RPMI8226 (cell line): ENCODE results near the gene TOMM40.
"Not testable (repeated sequence)": the region's sequence is repeated elsewhere in the genome, so short reads cannot be mapped to it uniquely, and the experiment has no call there.

Source experiments
- DNase-seq: peaks from one replicate; pipeline ENCODE4 v3.0.0-alpha.2; 2015

The TOMM40 gene

GRCh38 chr19:44891016-44891882 is at the start of gene TOMM40:
TOMM40 (plus strand) TSS chr19:44891254; CDS start chr19:44891416, 162 bp downstream.
- peak; percentile 19 for DNase-seq

GRCh38 chr19:44845286-44845611 is 45.8 kb upstream of the TOMM40 start:
- DNase-seq = no peak

- peak; percentile 91 for DNase-seq
Observed at GRCh38 chr19:44845612-44846454, 45.2 kb upstream of the TOMM40 start, which contains the start of gene NECTIN2. NECTIN2 (plus strand) TSS chr19:44846297; CDS start chr19:44846526, 229 bp downstream.

GRCh38 chr19:44846455-44847143 is 44.5 kb upstream of the TOMM40 start:
- DNase-seq = no peak

- DNase-seq = no peak
Observed at GRCh38 chr19:44847144-44848035, 43.7 kb upstream of the TOMM40 start.

GRCh38 chr19:44848036-44848811 is 42.8 kb upstream of the TOMM40 start:
- DNase-seq = no peak

- DNase-seq = no peak
Observed at GRCh38 chr19:44848812-44849447, 42.1 kb upstream of the TOMM40 start.

- no peak for DNase-seq
Observed at GRCh38 chr19:44850641-44851109, 40.4 kb upstream of the TOMM40 start.

- peak; percentile 29 for DNase-seq
Observed at GRCh38 chr19:44851427-44851826, 39.6 kb upstream of the TOMM40 start.

- no peak for DNase-seq
Observed at GRCh38 chr19:44855606-44856005, 35.4 kb upstream of the TOMM40 start.

- no peak for DNase-seq
Observed at GRCh38 chr19:44856421-44857083, 34.5 kb upstream of the TOMM40 start.

GRCh38 chr19:44857837-44858236 is 33.2 kb upstream of the TOMM40 start:
- DNase-seq = no peak

- DNase-seq = not testable (repeated sequence)
Observed at GRCh38 chr19:44861576-44861975, 29.5 kb upstream of the TOMM40 start.

- DNase-seq = no peak
Observed at GRCh38 chr19:44863990-44864389, 27.1 kb upstream of the TOMM40 start.

- peak; percentile 45 for DNase-seq
Observed at GRCh38 chr19:44865196-44865767, 25.8 kb upstream of the TOMM40 start.

- DNase-seq = no peak
Observed at GRCh38 chr19:44866664-44867063, 24.4 kb upstream of the TOMM40 start.

GRCh38 chr19:44867578-44867977 is 23.5 kb upstream of the TOMM40 start:
- no peak for DNase-seq

GRCh38 chr19:44869733-44870470 is 21.2 kb upstream of the TOMM40 start:
- DNase-seq = no peak

GRCh38 chr19:44871809-44872208 is 19.2 kb upstream of the TOMM40 start:
- DNase-seq = no peak
